SK-N-SH treated with all-trans-retinoic acid at 6 μM for 48 hours (cell line): ENCODE results near the gene CCDC146.

Experiments used
- ATAC-seq: fragments of 200-7000 bp; cut with Tn5 transposase; 3 replicates; pipeline ENCODE4 v1.9.1; 2020; ENCODE audit warnings: mild to moderate bottlenecking, moderate library complexity
- ARNTL ChIP-seq: fragments of 450-650 bp; formaldehyde crosslinking; IDR thresholded peaks from 2 replicates; pipeline ENCODE4 v1.5.0; 2020; ENCODE audit warnings: low read depth, mild to moderate bottlenecking, moderate library complexity, borderline replicate concordance
- BACH2 ChIP-seq: fragments of 250-450 bp; sonication (Bioruptor Pico); IDR thresholded peaks from 2 replicates; pipeline ENCODE4 v1.9.0; 2021; ENCODE audit warnings: mild to moderate bottlenecking, borderline replicate concordance
- ESRRG ChIP-seq: fragments of 250-450 bp; sonication (Bioruptor Pico); IDR thresholded peaks from 2 replicates; pipeline ENCODE4 v1.6.1; 2021; ENCODE audit warnings: mild to moderate bottlenecking
- ISL1 ChIP-seq: fragments of 250-450 bp; sonication (Bioruptor Pico); IDR thresholded peaks from 2 replicates; pipeline ENCODE4 v2.1.2; 2022; ENCODE audit warnings: mild to moderate bottlenecking, moderate library complexity
- POU6F1 ChIP-seq: fragments of 250-450 bp; sonication (Bioruptor Pico); IDR thresholded peaks from 2 replicates; pipeline ENCODE4 v1.8.0; 2021; ENCODE audit warnings: low read depth, mild to moderate bottlenecking, moderate library complexity, borderline replicate concordance
- PPARA ChIP-seq: fragments of 250-450 bp; sonication (Bioruptor Pico); IDR thresholded peaks from 2 replicates; pipeline ENCODE4 v1.5.0; 2020; ENCODE audit warnings: mild to moderate bottlenecking, borderline replicate concordance
- SNAI2 ChIP-seq: fragments of 250-450 bp; sonication (Bioruptor Pico); IDR thresholded peaks from 2 replicates; pipeline ENCODE4 v1.5.0; 2020; ENCODE audit warnings: mild to moderate bottlenecking, moderate library complexity
- TCF4 ChIP-seq: fragments of 250-450 bp; sonication (Bioruptor Pico); IDR thresholded peaks from 2 replicates; pipeline ENCODE4 v1.8.0; 2021; ENCODE audit warnings: mild to moderate bottlenecking, moderate library complexity, borderline replicate concordance
- TOX ChIP-seq: fragments of 250-450 bp; sonication (Bioruptor Pico); IDR thresholded peaks from 2 replicates; pipeline ENCODE4 v1.8.0; 2021; ENCODE audit warnings: mild to moderate bottlenecking, moderate library complexity, borderline replicate concordance
- TSHZ2 ChIP-seq: fragments of 250-450 bp; sonication (Bioruptor Pico); IDR thresholded peaks from 2 replicates; pipeline ENCODE4 v1.5.0; 2020; ENCODE audit warnings: mild to moderate bottlenecking, moderate library complexity
- ZC3H10 ChIP-seq: fragments of 250-450 bp; sonication (Bioruptor Pico); IDR thresholded peaks from 2 replicates; pipeline ENCODE4 v1.5.1; 2021; ENCODE audit warnings: mild to moderate bottlenecking, moderate library complexity
- ZFP3 ChIP-seq: fragments of 250-450 bp; sonication (Bioruptor Pico); IDR thresholded peaks from 2 replicates; pipeline ENCODE4 v1.5.0; 2020; ENCODE audit warnings: mild to moderate bottlenecking, moderate library complexity
- ZFP30 ChIP-seq: fragments of 450-650 bp; formaldehyde crosslinking; IDR thresholded peaks from 2 replicates; pipeline ENCODE4 v1.5.0; 2022; ENCODE audit warnings: mild to moderate bottlenecking, moderate library complexity
- ZNF565 ChIP-seq: fragments of 450-650 bp; formaldehyde crosslinking; conservative IDR thresholded peaks from 2 replicates; pipeline ENCODE4 v1.5.0; 2020; ENCODE audit warnings: low read depth, mild to moderate bottlenecking, moderate library complexity
- ZNF70 ChIP-seq: fragments of 450-650 bp; formaldehyde crosslinking; IDR thresholded peaks from 2 replicates; pipeline ENCODE4 v1.5.0; 2020; ENCODE audit warnings: mild to moderate bottlenecking, moderate library complexity
- ZNF8 ChIP-seq: fragments of 450-650 bp; formaldehyde crosslinking; IDR thresholded peaks from 2 replicates; pipeline ENCODE4 v1.5.0; 2020; ENCODE audit warnings: mild to moderate bottlenecking, moderate library complexity
- TF ChIP-seq, protein P1 (sequence below): fragments of 250-450 bp; sonication (Bioruptor Pico); IDR thresholded peaks from 2 replicates; pipeline ENCODE4 v1.5.1; 2021; ENCODE audit warnings: mild to moderate bottlenecking, moderate library complexity
- TF ChIP-seq, protein P2 (sequence below): fragments of 250-450 bp; sonication (Bioruptor Pico); IDR thresholded peaks from 2 replicates; pipeline ENCODE4 v1.8.0; 2020; ENCODE audit warnings: mild to moderate bottlenecking, moderate library complexity, borderline replicate concordance
- TF ChIP-seq, protein P3 (sequence below): fragments of 250-450 bp; sonication (Bioruptor Pico); IDR thresholded peaks from 2 replicates; pipeline ENCODE4 v1.5.1; 2020; ENCODE audit warnings: low read depth, mild to moderate bottlenecking, moderate library complexity

Gene CCDC146

DNA sequence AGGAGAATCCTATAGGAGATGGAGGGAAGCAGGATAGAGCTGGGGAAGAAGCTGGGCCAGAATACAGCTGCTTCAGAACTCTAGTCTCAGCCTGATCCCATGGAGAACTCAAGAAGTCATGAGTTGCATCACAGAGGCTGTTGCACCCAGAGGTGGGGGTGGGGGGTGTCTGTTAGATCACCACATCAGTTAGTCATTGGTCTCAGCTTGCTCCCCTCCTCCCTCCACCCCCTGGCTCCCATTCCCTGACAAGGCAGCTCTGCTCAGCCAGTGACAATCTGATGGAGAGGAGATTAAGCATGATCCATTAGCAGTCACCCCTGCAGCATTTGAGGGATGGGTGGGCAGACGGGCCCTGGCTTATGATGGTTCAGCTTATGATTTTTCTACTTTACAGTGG is 135.6 kb downstream of the CCDC146 start:
- ATAC-seq: no peak
- TF ChIP-seq PPARA (CRISPR knock-in tag): no peak
- TF ChIP-seq ESRRG (CRISPR knock-in tag): no peak
- TF ChIP-seq ARNTL: no peak

GRCh38 chr7:77258593-77258992 is 136.2 kb downstream of the CCDC146 start:
- TF ChIP-seq ZNF70 (no peak), ZFP30 (CRISPR knock-in tag) (no peak)
- no peak for ATAC-seq

DNA sequence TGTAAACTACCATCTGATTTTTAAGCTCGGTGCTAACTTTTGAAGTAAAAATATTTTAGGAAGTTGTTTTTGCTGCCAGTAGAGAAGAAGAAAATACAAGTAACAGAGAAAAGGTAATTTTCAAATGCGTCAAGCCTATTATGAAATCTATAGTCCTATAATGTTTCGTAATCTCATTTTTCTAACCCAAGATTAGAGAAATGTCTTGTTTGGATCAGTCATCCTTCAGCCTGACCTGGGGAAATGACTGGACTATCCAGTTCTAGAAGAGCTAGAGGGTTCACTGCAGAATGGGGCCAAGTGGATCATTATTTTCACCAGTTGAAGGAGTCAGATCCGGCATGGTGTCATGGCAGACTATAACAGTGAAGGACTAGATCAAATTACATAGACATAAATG is 139.9 kb downstream of the CCDC146 start:
- TF ChIP-seq PPARA (CRISPR knock-in tag) (no peak), TOX (no peak), ISL1 (CRISPR knock-in tag) (no peak), ZNF70 (no peak), ZFP3 (CRISPR knock-in tag) (no peak), ZNF565 (CRISPR knock-in tag) (no peak), TCF4 (CRISPR knock-in tag) (no peak), ZNF8 (CRISPR knock-in tag) (no peak), SNAI2 (CRISPR knock-in tag) (no peak), ARNTL (no peak), ZC3H10 (no peak)
- TF ChIP-seq, protein P1, sequence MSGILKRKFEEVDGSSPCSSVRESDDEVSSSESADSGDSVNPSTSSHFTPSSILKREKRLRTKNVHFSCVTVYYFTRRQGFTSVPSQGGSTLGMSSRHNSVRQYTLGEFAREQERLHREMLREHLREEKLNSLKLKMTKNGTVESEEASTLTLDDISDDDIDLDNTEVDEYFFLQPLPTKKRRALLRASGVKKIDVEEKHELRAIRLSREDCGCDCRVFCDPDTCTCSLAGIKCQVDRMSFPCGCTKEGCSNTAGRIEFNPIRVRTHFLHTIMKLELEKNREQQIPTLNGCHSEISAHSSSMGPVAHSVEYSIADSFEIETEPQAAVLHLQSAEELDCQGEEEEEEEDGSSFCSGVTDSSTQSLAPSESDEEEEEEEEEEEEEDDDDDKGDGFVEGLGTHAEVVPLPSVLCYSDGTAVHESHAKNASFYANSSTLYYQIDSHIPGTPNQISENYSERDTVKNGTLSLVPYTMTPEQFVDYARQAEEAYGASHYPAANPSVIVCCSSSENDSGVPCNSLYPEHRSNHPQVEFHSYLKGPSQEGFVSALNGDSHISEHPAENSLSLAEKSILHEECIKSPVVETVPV (CRISPR knock-in tag): no peak
- TF ChIP-seq, protein P2, sequence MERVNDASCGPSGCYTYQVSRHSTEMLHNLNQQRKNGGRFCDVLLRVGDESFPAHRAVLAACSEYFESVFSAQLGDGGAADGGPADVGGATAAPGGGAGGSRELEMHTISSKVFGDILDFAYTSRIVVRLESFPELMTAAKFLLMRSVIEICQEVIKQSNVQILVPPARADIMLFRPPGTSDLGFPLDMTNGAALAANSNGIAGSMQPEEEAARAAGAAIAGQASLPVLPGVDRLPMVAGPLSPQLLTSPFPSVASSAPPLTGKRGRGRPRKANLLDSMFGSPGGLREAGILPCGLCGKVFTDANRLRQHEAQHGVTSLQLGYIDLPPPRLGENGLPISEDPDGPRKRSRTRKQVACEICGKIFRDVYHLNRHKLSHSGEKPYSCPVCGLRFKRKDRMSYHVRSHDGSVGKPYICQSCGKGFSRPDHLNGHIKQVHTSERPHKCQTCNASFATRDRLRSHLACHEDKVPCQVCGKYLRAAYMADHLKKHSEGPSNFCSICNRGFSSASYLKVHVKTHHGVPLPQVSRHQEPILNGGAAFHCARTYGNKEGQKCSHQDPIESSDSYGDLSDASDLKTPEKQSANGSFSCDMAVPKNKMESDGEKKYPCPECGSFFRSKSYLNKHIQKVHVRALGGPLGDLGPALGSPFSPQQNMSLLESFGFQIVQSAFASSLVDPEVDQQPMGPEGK (CRISPR knock-in tag): no peak
- TF ChIP-seq, protein P3, sequence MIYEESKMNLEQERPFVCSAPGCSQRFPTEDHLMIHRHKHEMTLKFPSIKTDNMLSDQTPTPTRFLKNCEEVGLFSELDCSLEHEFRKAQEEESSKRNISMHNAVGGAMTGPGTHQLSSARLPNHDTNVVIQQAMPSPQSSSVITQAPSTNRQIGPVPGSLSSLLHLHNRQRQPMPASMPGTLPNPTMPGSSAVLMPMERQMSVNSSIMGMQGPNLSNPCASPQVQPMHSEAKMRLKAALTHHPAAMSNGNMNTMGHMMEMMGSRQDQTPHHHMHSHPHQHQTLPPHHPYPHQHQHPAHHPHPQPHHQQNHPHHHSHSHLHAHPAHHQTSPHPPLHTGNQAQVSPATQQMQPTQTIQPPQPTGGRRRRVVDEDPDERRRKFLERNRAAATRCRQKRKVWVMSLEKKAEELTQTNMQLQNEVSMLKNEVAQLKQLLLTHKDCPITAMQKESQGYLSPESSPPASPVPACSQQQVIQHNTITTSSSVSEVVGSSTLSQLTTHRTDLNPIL (CRISPR knock-in tag): no peak
- ATAC-seq: no peak

DNA sequence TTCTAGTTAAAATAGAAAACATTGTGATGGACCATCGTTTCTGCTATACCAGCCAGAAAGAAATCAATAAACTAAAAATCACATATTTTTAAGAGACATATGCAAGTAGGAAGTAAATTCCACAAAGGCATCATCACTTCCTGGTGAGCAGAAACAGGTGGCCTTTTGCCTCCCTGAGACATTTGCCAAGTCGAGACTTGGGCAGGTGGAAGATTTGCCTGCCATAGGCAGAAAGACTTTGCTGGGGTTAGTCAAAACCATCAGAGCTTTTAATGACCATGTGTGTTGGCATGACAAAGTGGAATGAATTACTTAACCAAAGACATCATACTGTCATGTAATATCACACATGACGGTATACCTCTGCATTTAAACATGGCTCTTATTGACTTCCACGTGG is 143.3 kb downstream of the CCDC146 start:
- ATAC-seq: no peak
- TF ChIP-seq ZNF565 (CRISPR knock-in tag) (no peak), ZNF70 (no peak)
- TF ChIP-seq, protein P1 (CRISPR knock-in tag): no peak

DNA sequence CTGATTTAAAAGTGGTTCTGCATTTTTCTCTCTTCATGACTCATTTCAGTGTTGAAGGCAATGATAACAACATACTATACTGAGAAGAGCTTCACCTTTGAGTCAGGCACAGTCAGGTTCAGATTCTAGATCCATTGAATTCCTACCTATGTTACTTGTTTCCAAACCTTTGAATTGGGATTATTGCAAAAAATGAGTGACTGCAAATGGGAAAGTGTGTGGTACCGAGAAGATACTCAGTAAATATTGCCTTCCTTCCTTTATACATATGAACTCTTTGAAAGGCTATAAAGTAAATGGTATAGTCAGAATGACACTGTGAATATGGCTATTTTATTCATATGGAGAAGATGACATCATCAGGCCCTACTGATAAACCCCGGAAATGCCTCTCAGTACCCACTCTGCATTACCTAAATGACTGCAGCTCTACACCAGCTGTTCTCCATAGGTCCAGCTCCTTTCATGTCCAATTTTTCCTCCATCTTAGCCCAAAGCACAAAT is 143.9 kb downstream of the CCDC146 start:
- ATAC-seq: no peak
- TF ChIP-seq SNAI2 (CRISPR knock-in tag) (no peak), ZNF565 (CRISPR knock-in tag) (no peak), TCF4 (CRISPR knock-in tag) (no peak), BACH2 (CRISPR knock-in tag) (no peak), TSHZ2 (CRISPR knock-in tag) (no peak), ZC3H10 (no peak), TOX (no peak), POU6F1 (CRISPR knock-in tag) (no peak), ZNF8 (CRISPR knock-in tag) (no peak), ISL1 (CRISPR knock-in tag) (no peak), ZFP30 (CRISPR knock-in tag) (no peak)
- TF ChIP-seq, protein P2 (CRISPR knock-in tag): no peak
- TF ChIP-seq, protein P1 (CRISPR knock-in tag): no peak
